Astrocyte (in vitro differentiated cells and primary cell): Measurements from ENCODE around the gene KCNK5. TPM values are rescaled to one million over a fixed set of nuclear protein-coding genes. Genes with fewer than 3 reads are reported as not detected.

ENCODE experiments used
- DNase-seq: peaks from one replicate; pipeline ENCODE4 v3.0.0-alpha.2; 2010; ENCODE audit warnings: low read depth
- FAIRE-seq: peaks from 2 replicates; lab custom pipeline; 2011; peaks lifted over from hg19 to GRCh38; lab: Jason Lieb, UNC
- H2AFZ ChIP-seq: 2 replicates; pipeline ENCODE4 v1.6.0; 2012; ENCODE audit warnings: low read depth, low read length, inconsistent platforms
- H3K27ac ChIP-seq: 2 replicates; pipeline ENCODE4 v1.5.1; 2011; ENCODE audit warnings: low read depth, low read length, inconsistent platforms
- H3K27me3 ChIP-seq: 2 replicates; pipeline ENCODE4 v1.6.0; 2011; ENCODE audit warnings: low read length, inconsistent platforms; ENCODE audit not compliant: insufficient read depth
- H3K36me3 ChIP-seq: 2 replicates; pipeline ENCODE4 v1.5.1; 2011; ENCODE audit warnings: low read length, inconsistent platforms; ENCODE audit not compliant: insufficient read depth
- H3K4me1 ChIP-seq: 2 replicates; pipeline ENCODE4 v1.5.1; 2011; ENCODE audit warnings: low read length, inconsistent platforms; ENCODE audit not compliant: insufficient read depth
- H3K4me2 ChIP-seq: 2 replicates; pipeline ENCODE4 v1.6.0; 2012; ENCODE audit warnings: low read length, inconsistent platforms
- H3K4me3 ChIP-seq: 2 replicates; pipeline ENCODE4 v1.5.1; 2011; ENCODE audit warnings: low read depth, mild to moderate bottlenecking, low read length, inconsistent platforms; ENCODE audit not compliant: insufficient read depth
- H3K79me2 ChIP-seq: 2 replicates; pipeline ENCODE4 v1.6.0; 2012; ENCODE audit warnings: mild to moderate bottlenecking, low read length, inconsistent platforms; ENCODE audit not compliant: insufficient read depth
- H3K9ac ChIP-seq: 2 replicates; pipeline ENCODE4 v1.6.0; 2012; ENCODE audit warnings: mild to moderate bottlenecking, low read length, inconsistent platforms
- H3K9me3 ChIP-seq: 2 replicates; pipeline ENCODE4 v1.5.1; 2012; ENCODE audit warnings: low read depth, mild to moderate bottlenecking, low read length, inconsistent platforms; ENCODE audit not compliant: insufficient read depth
- H4K20me1 ChIP-seq: 2 replicates; pipeline ENCODE4 v1.6.0; 2012; ENCODE audit warnings: low read length, inconsistent platforms; ENCODE audit not compliant: insufficient read depth
- H3K27ac Mint-ChIP-seq: one replicate; pipeline ENCODE4 v1.8.0; 2021; ENCODE audit warnings: mild to moderate bottlenecking, mixed read lengths; ENCODE audit not compliant: unreplicated experiment
- H3K27me3 Mint-ChIP-seq: one replicate; pipeline ENCODE4 v1.8.0; 2021; ENCODE audit warnings: low read depth, mixed read lengths; ENCODE audit not compliant: unreplicated experiment
- H3K36me3 Mint-ChIP-seq: one replicate; pipeline ENCODE4 v1.8.0; 2021; ENCODE audit warnings: low read depth, mixed read lengths; ENCODE audit not compliant: unreplicated experiment
- H3K4me1 Mint-ChIP-seq: one replicate; pipeline ENCODE4 v1.8.0; 2021; ENCODE audit warnings: low read depth, mixed read lengths; ENCODE audit not compliant: unreplicated experiment
- H3K4me3 Mint-ChIP-seq: one replicate; pipeline ENCODE4 v1.8.0; 2021; ENCODE audit warnings: mild to moderate bottlenecking, moderate library complexity, mixed read lengths; ENCODE audit not compliant: unreplicated experiment
- H3K9me3 Mint-ChIP-seq: one replicate; pipeline ENCODE4 v1.8.0; 2021; ENCODE audit warnings: mild to moderate bottlenecking, mixed read lengths; ENCODE audit not compliant: unreplicated experiment
- CTCF ChIP-seq: IDR thresholded peaks from 2 replicates; pipeline ENCODE4 v1.5.1; 2011; ENCODE audit warnings: low read depth, mild to moderate bottlenecking, inconsistent platforms, low read length, moderate library complexity; ENCODE audit not compliant: insufficient read depth
- EZH2 ChIP-seq: IDR thresholded peaks from 2 replicates; pipeline ENCODE4 v1.6.1; 2012; ENCODE audit warnings: mild to moderate bottlenecking, low read length, inconsistent platforms; ENCODE audit not compliant: insufficient read depth
- total RNA-seq: library from RNA; stranded (reverse); gene quantifications from 2 replicates; pipeline ENCODE4 v1.2.1, GENCODE V29; 2021

The KCNK5 gene
- total RNA-seq, 1 donor from 2014 or later, result 0.14 TPM

- H3K27ac Mint-ChIP-seq, result no peak overlapping the region
- DNase-seq (no peak), FAIRE-seq (no peak)
- H3K36me3 ChIP-seq, result no peaks in the 10 kb centered on the region
- H3K27ac ChIP-seq, result no peak overlapping the region
- no peak for TF ChIP-seq CTCF
- no peak for TF ChIP-seq EZH2
- H3K4me1 ChIP-seq, result no peaks in the 10 kb centered on the region
- peaks cover 8% of the 10 kb centered on the region for H3K4me1 Mint-ChIP-seq
- H3K4me3 ChIP-seq, result no peak overlapping the region
- no peaks in the 10 kb centered on the region for H3K79me2 ChIP-seq
- H3K9me3 Mint-ChIP-seq, result no peaks in the 10 kb centered on the region
- no peak overlapping the region for H3K4me2 ChIP-seq
- no peaks in the 10 kb centered on the region for H4K20me1 ChIP-seq
- no peak overlapping the region for H3K4me3 Mint-ChIP-seq
- H3K27me3 Mint-ChIP-seq, result peaks cover 27% of the 10 kb centered on the region
- H3K27me3 ChIP-seq, result peaks cover 3% of the 10 kb centered on the region
- H3K36me3 Mint-ChIP-seq, result no peaks in the 10 kb centered on the region
- no peaks in the 10 kb centered on the region for H3K9me3 ChIP-seq
- H2AFZ ChIP-seq, result no peak overlapping the region
- H3K9ac ChIP-seq, result no peak overlapping the region
Observed at GRCh38 chr6:39223061-39223460, 6.2 kb downstream of the KCNK5 start.

- Mint-ChIP-seq H3K36me3 (no peaks in the 10 kb centered on the region), H3K4me1 (peaks cover 13% of the 10 kb centered on the region), H3K27me3 (peaks cover 16% of the 10 kb centered on the region), H3K27ac (no peak overlapping the region), H3K9me3 (peaks cover 2% of the 10 kb centered on the region), H3K4me3 (no peak overlapping the region)
- H3K79me2 ChIP-seq, result no peaks in the 10 kb centered on the region
- H3K27me3 ChIP-seq, result peaks cover 3% of the 10 kb centered on the region
- H3K27ac ChIP-seq, result no peak overlapping the region
- H3K4me1 ChIP-seq, result no peaks in the 10 kb centered on the region
- H3K4me3 ChIP-seq, result no peak overlapping the region
- H3K4me2 ChIP-seq, result no peak overlapping the region
- H3K9ac ChIP-seq, result no peak overlapping the region
- no peaks in the 10 kb centered on the region for H4K20me1 ChIP-seq
- H3K9me3 ChIP-seq, result no peaks in the 10 kb centered on the region
- DNase-seq, result no peak
- H3K36me3 ChIP-seq, result no peaks in the 10 kb centered on the region
- TF ChIP-seq EZH2 (no peak), CTCF (no peak)
- no peak overlapping the region for H2AFZ ChIP-seq
- no peak for FAIRE-seq
Observed at GRCh38 chr6:39221779-39222641, 7.3 kb downstream of the KCNK5 start.

GRCh38 chr6:39221115-39221514 lies 8.2 kb downstream of the KCNK5 start:
- H3K9ac ChIP-seq, result no peak overlapping the region
- H4K20me1 ChIP-seq, result no peaks in the 10 kb centered on the region
- no peaks in the 10 kb centered on the region for H3K36me3 Mint-ChIP-seq
- TF ChIP-seq EZH2, result no peak
- no peak for TF ChIP-seq CTCF
- H3K36me3 ChIP-seq, result no peaks in the 10 kb centered on the region
- no peak overlapping the region for H3K27ac Mint-ChIP-seq
- peaks cover 15% of the 10 kb centered on the region for H3K27me3 Mint-ChIP-seq
- H3K4me2 ChIP-seq, result no peak overlapping the region
- FAIRE-seq (no peak), DNase-seq (no peak)
- H3K4me3 ChIP-seq, result no peak overlapping the region
- H3K27ac ChIP-seq, result no peak overlapping the region
- H3K79me2 ChIP-seq, result no peaks in the 10 kb centered on the region
- H3K4me1 ChIP-seq, result no peaks in the 10 kb centered on the region
- H3K9me3 ChIP-seq, result no peaks in the 10 kb centered on the region
- peaks cover 3% of the 10 kb centered on the region for H3K27me3 ChIP-seq
- H3K4me1 Mint-ChIP-seq, result peaks cover 14% of the 10 kb centered on the region
- H3K9me3 Mint-ChIP-seq, result peaks cover 2% of the 10 kb centered on the region
- H2AFZ ChIP-seq, result no peak overlapping the region
- no peak overlapping the region for H3K4me3 Mint-ChIP-seq
